Measurements from ENCODE around the gene DIP2C.
"Not testable (repeated sequence)": the region's sequence is repeated elsewhere in the genome, so short reads cannot be mapped to it uniquely, and the experiment has no call there.

Gene DIP2C

DNA sequence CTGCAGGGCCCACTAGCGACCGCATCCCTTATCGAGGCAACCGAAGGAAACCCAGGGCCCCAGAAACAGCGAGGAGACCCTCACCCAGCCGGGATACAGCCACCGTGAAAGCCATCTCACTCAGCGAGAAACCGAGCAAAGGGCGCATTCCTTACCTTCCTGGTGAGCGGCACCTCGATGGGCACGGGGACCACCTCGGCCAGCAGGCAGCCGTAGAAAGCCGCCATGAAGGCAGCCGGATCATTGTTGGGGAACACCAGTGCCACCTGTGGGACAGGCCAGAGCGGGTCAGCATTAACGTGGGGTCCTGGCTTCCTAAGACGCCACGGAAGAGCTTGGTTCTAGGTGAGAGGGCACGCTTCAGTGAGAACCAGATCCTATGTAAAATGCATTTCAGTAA is 290.5 kb downstream of the DIP2C start:
- TF ChIP-seq, protein P1, sequence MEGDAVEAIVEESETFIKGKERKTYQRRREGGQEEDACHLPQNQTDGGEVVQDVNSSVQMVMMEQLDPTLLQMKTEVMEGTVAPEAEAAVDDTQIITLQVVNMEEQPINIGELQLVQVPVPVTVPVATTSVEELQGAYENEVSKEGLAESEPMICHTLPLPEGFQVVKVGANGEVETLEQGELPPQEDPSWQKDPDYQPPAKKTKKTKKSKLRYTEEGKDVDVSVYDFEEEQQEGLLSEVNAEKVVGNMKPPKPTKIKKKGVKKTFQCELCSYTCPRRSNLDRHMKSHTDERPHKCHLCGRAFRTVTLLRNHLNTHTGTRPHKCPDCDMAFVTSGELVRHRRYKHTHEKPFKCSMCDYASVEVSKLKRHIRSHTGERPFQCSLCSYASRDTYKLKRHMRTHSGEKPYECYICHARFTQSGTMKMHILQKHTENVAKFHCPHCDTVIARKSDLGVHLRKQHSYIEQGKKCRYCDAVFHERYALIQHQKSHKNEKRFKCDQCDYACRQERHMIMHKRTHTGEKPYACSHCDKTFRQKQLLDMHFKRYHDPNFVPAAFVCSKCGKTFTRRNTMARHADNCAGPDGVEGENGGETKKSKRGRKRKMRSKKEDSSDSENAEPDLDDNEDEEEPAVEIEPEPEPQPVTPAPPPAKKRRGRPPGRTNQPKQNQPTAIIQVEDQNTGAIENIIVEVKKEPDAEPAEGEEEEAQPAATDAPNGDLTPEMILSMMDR (conservative IDR thresholded peaks at IDR 0.05; ENCODE audit: low read depth) = no peak
- CTCF ChIA-PET = no interaction called here
- no peak overlapping the region for H3K27ac ChIP-seq
- POLR2A ChIA-PET (ENCODE audit: low non-redundant PET) = no interaction called here
- DNase-seq (ENCODE audit: low spot score) = no peak

DNA sequence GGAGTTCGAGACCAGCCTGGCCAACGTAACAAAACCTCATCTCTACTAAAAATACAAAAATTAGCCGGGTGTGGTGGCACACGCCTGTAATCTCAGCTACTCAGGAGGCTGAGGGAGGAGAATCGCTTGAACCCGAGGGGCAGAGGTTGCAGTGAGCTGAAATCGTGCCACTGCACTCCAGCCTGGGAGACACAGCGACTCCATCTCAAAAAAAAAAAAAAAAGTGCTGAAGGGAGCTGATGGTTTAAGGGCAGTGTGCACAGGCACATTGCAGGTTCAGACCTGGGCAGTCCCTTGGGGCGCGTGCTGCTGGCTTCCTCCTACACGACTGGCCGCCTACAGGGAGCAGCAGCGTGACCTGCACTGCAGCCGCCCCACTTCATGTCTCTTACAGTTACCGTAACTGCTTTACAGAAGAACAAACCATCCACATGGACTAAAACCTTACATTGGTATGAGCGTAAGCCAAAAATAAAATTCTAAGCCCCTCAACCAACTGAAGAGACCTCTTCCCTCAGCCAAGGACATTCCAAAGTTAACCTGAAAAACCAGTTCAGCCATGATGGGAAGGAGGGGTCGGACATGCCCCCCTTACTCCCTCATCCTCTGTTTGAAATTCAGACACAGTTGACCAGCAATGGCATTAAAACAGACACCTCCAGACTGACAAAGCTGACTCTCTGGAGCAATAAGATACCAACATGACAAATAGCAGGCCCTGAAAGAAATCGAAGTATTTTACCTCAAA is 292.0 kb downstream of the DIP2C start:
- H3K27ac ChIP-seq = no peak overlapping the region
- DNase-seq (ENCODE audit: low spot score) = no peak
- TF ChIP-seq, protein P1 (conservative IDR thresholded peaks at IDR 0.05; ENCODE audit: low read depth) = no peak
- ChIA-PET POLR2A (ENCODE audit: low non-redundant PET) (no interaction called here), CTCF (no interaction called here)

DNA sequence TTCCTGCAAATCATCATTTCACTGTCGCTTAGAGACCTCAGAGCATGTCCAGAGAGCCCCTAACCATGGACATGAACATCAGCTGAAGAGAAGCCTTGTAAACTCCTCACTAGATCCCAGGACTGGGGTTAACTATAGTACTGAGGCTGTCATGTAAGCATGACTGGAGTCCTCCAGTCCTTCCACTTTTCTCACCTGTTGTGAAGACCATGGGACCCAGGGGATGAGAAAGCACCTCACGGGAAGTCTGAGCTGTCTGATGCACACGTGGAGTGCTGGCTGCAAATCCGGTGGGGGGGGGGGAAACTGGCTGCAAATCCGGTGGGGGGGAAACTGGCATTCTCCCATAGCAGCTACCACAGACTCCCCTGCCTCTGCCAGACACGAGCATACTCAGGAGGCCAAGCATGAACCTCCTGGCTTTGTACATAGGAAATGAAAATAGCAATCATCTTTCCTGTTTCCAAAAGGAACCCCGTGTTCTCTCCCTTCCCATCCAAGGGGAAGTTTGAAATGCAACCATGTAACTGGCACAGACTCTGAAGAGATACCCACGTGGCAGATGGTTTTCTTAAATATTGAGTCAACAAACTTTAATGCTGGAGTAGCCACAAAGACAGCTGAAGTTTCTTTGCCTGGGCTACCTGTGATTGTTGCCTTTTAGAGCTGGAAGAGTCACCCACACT is 292.8 kb downstream of the DIP2C start:
- POLR2A ChIA-PET (ENCODE audit: low non-redundant PET) = no interaction called here

DNA sequence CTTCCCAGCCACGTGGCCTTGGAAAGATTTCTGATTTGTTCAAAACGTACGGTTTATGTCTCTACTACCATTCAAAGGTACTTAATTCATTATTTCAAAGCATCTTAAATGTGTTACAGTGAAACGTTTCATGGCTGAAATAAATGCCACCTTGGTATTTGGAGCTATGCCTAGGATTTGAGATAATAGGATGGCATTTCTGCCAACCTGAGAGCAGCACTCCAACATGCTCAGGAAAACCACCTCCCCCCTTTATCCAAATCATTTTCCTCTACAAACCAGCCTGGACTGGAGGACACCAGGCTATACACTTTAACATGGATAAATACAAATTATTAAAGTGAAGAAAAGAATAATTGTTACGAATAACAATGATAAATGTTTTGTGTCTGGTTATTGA is 293.4 kb downstream of the DIP2C start:
- TF ChIP-seq, protein P1 (conservative IDR thresholded peaks at IDR 0.05; ENCODE audit: low read depth) = no peak
- ChIA-PET POLR2A (ENCODE audit: low non-redundant PET) (no interaction called here), CTCF (interaction anchor here (0.6 to 0.9 kb wide), 3 partner anchors 91 to 393 kb away, joined by 3 to 4 read pairs (median 3); no protein-coding TSS in a partner anchor)
- H3K27ac ChIP-seq = no peak overlapping the region
- DNase-seq (ENCODE audit: low spot score) = no peak

More for the DNA sequence above, 292.8 kb downstream of the DIP2C start:
- CTCF ChIA-PET = interaction anchor here (0.9 kb wide), 1 partner anchor 393 kb away, joined by 4 read pairs; no protein-coding TSS in a partner anchor
- H3K27ac ChIP-seq = no peak overlapping the region
- TF ChIP-seq, protein P1 (conservative IDR thresholded peaks at IDR 0.05; ENCODE audit: low read depth) = no peak
- no peak for DNase-seq (ENCODE audit: low spot score)

DNA sequence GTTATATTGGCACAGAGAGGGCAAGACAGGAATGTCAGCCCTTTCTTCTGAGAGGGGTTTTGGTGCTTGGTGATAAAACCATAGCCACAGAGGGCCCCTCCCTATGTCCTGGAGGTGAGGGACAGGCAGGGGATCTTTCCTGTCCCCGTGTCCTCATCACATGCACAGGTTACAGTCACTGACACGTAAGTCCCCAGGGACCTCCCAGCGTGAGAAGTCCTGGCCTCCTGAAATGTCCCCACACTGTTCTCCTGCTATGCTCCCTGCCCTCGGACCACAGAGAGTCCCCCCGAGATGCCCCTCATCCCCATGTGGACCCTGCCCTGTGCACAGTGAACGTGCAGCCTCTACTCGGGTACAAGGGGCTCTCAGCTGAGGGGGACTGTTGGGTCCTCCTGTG is 293.8 kb downstream of the DIP2C start:
- TF ChIP-seq, protein P1 (conservative IDR thresholded peaks at IDR 0.05; ENCODE audit: low read depth) = no peak
- POLR2A ChIA-PET (ENCODE audit: low non-redundant PET) = no interaction called here
- CTCF ChIA-PET = interaction anchor here (0.6 to 0.7 kb wide), 2 partner anchors 91 to 154 kb away, joined by 3 read pairs; no protein-coding TSS in a partner anchor
- no peak for DNase-seq (ENCODE audit: low spot score)
- H3K27ac ChIP-seq = no peak overlapping the region

DNA sequence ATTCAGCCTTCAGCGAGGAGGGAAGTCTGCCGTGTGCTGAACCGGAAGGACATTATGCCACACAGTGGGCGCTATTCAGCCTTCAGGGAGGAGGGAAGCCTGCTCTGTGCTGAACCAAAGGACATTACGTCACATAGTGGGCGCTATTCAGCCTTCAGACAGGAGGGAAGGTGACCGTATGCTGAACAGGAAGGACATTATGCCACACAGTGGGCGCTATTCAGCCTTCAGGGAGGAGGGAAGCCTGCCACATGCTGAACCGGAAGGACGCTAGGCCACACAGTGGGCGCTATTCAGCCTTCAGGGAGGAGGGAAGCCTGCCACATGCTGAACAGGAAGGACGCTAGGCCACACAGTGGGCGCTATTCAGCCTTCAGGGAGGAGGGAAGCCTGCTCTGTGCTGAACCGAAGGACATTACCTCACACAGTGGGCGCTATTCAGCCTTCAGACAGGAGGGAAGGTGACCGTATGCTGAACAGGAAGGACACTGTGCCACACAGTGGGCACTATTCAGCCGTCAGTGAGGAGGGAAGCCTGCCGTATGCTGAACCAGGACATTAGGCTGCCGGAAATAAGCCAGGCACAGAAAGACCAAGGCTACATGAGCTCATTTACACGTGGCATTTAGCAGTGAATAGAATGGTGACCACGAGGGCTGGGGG is 294.9 kb downstream of the DIP2C start:
- DNase-seq (ENCODE audit: low spot score); H3K27ac ChIP-seq: not testable (repeated sequence)

More for the DNA sequence above, 294.9 kb downstream of the DIP2C start:
- POLR2A ChIA-PET (ENCODE audit: low non-redundant PET) = not testable (repeated sequence)
- CTCF ChIA-PET = interaction anchor here (0.6 kb wide), 1 partner anchor 76 kb away, joined by 3 read pairs; no protein-coding TSS in a partner anchor
